CD4-positive, alpha-beta T cell treated with Interleukin-4 for 4 hours (primary cell): ENCODE data around the gene LRRC52.
"Not testable (repeated sequence)": the region's sequence is repeated elsewhere in the genome, so short reads cannot be mapped to it uniquely, and the experiment has no call there.

Experiments used
- DNase-seq: peaks from one replicate; pipeline ENCODE4 v3.0.0-alpha.2; 2020

The LRRC52 gene

DNA sequence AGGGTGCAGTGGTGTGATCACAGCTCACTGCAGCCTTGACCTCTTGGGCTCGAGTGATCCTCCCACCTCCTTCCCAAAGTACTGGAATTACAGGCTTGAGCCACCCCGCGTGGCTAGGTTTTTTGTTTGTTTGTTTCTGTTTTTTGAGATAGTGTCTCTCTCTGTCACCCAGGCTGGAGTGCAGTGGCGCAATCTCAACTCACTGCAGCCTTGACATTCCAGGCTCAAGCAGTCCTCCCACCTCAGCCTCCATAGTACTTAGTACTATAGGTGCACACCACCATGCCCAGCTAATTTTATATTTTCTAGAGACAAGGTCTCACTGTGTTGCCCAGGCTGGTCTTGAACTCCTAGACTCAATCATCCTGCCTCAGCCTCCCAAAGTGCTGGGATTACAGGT lies 47.6 kb downstream of the LRRC52 start:
- DNase-seq = not testable (repeated sequence)

DNA sequence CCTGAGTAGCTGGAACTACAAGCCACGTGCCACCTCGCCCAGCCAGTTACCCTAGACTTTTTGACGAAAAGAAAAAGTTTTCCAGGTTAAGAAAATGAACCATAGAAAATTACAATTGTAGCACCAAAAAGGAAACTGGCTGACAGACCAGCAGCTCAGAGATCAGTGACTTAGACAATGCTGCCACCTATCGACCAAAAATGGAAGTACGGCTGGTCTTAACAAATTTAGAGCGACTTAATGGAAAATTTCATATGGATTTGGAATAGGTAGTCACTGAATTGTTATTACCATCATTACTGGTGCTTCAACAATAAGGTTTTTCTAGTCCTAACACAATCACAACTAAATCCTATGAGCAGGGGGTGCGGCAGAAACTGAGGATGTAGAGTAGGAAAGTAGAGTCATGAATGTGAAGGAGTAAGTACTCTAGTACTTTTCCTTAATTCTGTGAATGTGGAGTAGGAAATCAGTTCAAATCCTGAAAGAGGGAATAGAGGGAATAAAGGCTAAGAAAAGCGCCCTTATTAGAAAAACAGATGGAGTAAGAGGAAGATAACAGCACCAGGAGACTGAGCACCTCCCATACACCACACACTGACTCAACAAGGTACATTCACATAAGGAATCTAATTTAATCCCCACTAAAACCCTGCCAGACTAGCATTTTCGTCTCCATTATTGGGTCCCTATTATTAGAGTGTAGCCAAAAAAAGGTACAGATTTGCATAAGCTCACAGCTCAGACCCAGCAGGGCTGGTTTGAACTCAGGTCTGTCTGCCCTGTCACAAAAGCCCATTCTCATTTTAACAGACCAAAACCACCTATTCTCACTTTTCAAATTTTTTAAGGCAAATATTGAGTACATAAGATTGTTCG lies 49.4 kb downstream of the LRRC52 start:
- DNase-seq = peak; percentile 81

DNA sequence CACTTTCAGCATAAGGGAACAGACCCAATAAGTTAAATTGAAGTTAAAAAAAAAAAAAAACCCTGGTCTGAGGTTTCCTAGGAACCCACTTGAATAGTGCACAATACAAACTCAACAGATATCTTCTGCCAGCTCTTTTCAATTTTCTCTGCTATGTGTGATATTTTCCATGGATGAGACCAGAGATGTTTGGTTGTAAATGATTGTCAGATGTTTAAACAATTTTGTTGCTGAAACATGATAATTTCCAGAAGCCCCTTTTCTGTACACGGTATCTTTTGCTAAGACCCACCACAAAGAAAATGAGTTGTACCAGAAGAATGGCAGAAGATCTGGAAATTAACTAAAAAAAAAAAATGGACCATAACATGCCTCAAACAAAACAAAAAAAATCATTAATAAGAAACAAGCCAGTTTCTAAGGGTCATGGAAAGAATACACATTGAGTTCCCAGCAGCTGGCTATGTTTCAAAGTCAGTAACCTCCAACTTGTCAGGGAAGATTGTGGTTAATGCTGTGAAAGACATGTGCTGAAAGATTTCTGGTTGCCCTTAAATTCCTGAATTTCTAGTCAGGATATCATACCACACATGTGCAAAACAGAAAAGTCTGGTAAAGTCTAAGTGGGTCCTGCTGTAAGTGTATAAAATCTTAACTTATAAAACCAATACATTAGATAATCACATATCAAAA lies 51.6 kb downstream of the LRRC52 start:
- no peak for DNase-seq

DNA sequence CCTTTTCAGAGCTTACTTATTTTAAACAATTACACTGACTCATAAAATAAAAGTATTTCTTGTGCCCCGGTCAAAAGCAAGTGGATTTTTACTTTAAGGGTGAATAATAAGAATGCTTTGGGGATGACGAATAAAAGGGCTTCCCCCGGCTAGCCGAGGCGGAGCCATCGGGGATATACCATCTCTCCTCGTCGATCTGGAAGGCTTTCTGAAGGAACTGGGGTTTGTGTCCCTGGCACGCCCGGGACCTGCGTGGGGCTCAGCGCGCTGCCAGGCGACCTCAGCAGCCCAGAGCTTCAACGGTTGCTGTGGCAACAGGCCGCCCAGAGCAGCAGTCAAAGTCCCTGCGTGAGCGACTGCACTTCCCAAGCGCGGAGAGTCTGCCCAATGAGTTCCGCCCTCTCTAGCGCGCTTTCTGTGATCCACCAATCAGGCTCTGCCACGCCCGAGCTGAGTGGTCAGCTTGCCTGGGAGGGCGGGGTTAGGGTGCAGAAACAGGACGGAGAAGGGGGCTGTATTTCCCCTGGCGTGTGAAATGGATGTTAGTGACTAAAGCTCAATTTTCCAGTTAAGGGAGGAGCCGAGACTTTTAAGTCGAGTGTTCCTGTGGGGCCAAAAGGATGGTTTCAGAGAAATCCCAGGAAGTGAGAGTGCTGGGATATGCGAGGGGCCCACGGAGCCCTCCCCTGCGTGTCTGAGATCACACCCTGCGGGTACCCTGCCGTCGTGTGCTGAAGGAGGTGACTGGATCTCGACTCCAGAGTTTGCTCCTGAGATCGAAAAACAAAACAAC lies 54.3 kb downstream of the LRRC52 start:
- peak; percentile 92 for DNase-seq

DNA sequence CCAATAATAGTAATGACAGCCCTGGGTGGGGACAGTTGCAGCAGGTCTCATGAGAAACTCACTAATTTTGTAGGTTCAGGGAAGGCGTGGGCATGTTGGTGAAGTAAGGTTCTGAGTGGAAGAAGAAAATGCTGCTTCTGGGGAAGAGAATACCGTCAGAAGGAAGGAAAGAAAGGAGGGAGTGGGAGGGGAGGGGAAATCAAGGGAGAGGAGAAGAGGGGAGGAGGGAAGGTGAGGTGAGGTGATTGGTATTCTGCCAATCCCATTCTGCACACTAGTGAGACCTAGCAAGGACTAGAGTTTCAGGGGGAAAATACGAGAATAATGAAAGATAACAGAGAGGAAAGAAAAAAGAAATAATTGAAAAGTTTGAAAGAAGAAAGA lies 54.9 kb downstream of the LRRC52 start:
- DNase-seq = no peak

DNA sequence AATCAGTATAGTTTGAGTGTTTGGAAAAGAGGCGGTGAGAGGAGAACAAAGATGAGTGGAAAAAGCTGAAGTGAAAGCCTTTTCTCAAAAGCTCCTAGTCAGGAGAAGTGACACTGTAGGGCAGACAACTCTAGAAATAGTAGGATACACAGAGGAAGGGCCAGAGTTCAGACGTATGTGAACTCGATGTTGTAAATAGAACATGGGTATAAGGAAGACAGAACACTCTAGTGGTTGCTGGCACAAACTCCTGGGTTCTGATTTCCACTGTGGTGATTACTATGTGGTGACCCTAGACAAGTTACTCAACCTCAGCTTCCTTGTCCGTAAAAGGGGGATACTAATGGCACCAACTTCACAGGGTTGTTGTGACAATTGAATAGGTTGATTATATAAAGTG lies 57.0 kb downstream of the LRRC52 start:
- no peak for DNase-seq

DNA sequence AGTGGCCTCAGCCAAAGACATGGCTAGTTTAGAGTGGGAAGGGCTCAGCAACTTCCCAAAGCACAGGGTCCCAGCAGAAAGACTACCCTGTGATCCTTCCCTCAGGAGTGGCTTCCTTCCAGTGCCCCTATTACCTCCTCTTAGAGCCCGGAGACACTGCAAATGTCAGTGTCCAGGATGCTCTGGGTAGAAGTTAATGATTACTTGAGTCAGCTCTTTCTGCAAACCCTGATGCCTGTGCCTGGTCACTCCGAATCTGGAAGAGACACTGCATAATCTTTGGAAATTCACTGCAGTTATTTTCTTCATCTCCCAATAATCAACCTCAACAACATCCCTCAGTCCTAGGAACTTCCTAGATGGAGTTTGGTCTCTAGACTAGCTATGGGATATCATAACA lies 60.0 kb downstream of the LRRC52 start:
- DNase-seq = no peak

DNA sequence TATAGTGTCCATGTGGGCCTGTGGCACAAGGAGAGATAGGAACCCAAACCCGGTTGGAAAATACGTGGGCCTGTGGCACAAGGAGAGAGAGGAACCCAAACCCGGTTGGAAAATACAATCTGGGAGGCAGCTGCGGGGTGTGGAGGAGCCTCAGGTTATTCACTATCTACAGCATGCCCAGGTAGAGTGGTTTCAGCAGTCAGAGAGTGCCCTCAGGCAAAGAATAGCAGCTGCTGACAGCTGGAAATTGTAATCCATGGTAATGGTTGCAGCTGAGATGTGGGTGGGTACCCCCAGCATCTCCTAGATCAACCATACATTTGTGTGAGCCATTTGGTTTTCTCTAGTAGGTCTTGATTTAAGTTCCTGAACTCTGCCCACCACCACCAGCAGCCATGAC lies 61.4 kb downstream of the LRRC52 start:
- DNase-seq = no peak

DNA sequence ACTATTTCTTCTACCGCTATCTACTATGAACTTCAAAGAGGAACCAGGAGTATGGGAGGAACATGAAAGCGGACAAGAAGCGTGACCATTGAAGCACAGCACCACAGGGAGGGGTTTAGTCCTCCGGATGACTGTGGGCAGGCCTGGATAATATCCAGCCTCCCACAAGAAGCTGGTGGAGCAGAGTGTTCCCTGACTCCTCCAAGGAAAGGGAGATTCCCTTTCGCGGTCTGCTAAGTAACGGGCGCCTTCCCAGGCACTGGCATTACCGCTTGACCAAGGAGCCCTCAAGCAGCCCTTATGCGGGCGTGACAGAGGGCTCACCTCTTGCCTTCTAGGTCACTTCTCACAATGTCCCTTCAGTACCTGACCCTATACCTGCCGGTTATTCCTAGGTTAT lies 62.9 kb downstream of the LRRC52 start:
- DNase-seq = not testable (repeated sequence)

DNA sequence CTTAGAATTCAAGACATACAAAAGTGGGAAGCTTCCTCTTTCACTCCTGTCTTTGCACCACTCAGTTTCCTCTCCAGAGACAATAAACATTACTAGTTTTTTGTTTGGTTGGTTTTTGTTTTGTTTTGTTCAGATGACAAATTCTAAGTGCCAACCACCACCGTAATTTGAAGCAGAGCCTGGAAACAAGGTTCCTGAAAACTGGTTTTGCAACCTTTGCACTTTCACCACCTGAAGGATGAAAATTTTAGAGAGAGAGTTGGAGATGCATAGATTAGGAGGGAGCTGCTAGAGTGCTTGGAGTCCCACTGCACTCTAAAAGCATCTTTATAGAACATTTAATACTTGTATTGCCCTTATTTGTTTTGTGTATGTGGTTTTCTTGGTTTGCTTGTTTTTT lies 67.1 kb downstream of the LRRC52 start:
- no peak for DNase-seq

DNA sequence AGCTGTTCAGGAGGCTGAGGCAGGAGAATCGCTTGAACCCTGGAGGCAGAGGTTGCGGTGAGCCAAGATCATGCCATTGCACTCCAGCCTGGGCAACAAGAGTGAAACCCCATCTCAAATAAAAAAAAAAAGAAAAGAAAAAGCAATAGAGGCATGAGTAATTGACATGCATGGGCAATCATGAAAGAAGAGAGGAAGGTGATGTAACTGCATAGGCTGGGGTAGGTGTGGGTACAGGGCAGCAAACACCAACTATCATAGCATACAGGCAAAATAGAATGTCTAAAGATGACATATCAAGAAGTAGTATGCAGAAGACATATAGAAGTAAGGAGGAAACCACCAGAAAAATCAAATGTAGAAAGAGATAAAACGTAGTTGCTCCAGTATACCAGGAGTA lies 68.3 kb downstream of the LRRC52 start:
- no peak for DNase-seq
